HUES64 (cell line): ENCODE measurements around the gene METTL21A.

Experiments used
- H3K27ac ChIP-seq: 2 replicates; pipeline ENCODE4 v1.7.0; 2013; ENCODE audit warnings: low read depth, low read length, inconsistent platforms
- H3K27me3 ChIP-seq: 2 replicates; pipeline ENCODE4 v1.6.1; 2013; ENCODE audit warnings: mild to moderate bottlenecking, low read length; ENCODE audit not compliant: insufficient read depth
- H3K36me3 ChIP-seq: 2 replicates; pipeline ENCODE4 v1.6.1; 2013; ENCODE audit warnings: mild to moderate bottlenecking, low read length; ENCODE audit not compliant: insufficient read depth
- H3K4me1 ChIP-seq: 2 replicates; pipeline ENCODE4 v1.6.1; 2013; ENCODE audit warnings: mild to moderate bottlenecking, low read length, moderate library complexity; ENCODE audit not compliant: insufficient read depth
- H3K4me3 ChIP-seq: 2 replicates; pipeline ENCODE4 v1.5.1; 2013; ENCODE audit warnings: mild to moderate bottlenecking, low read length, moderate library complexity
- H3K9ac ChIP-seq: 2 replicates; pipeline ENCODE4 v1.6.1; 2013; ENCODE audit warnings: mild to moderate bottlenecking, low read depth, low read length
- H3K9me3 ChIP-seq: 2 replicates; pipeline ENCODE4 v1.6.1; 2013; ENCODE audit warnings: low read depth, low read length; ENCODE audit not compliant: insufficient read depth
- WGBS: fragments of 150-250, 120-280 bp; methylation state at CpG from one replicate; pipeline ENCODE4 v1.1.7; 2013; ENCODE audit warnings: missing lambda C conversion rate; 5-methylcytosine and 5-hydroxymethylcytosine counted together

The METTL21A gene

DNA sequence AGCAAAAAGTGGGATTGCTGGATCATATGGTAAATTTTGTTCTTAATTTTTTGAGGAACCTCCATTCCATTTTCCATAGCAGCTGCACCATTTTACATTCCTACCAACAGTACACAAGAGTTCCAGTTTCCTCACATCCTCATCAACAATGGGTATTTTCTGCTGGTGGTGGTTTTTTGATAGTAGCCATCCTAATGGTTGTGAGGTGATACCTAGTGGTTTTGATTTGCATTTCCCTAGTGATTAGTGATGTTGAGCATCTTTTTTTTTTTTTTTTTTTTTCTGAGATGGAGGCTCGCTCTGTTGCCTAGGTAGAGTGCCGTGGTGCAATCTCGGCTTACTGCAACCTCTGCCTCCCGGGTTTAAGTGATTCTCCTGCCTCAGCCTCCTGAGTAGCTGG, 30.5 kb downstream of the METTL21A start:
- Histone ChIP-seq H3K36me3 (peaks cover 92% of the 10 kb centered on the region), H3K4me3 (no peak overlapping the region), H3K27ac (no peak overlapping the region), H3K9me3 (peaks cover 9% of the 10 kb centered on the region; the same call in 1 of the 2 replicates), H3K4me1 (no peaks in the 10 kb centered on the region), H3K27me3 (no peaks in the 10 kb centered on the region), H3K9ac (no peak overlapping the region)
- WGBS: 98% methylated on average over 4 of the region's 4 CpGs

- no peak overlapping the region for H3K27ac ChIP-seq
- no peak overlapping the region for H3K9ac ChIP-seq
- no peak overlapping the region for H3K4me3 ChIP-seq
- no peaks in the 10 kb centered on the region for H3K4me1 ChIP-seq
- H3K27me3 ChIP-seq: no peaks in the 10 kb centered on the region
- 97% methylated on average over 3 of the region's 3 CpGs for WGBS
- peaks cover 9% of the 10 kb centered on the region; the same call in 1 of the 2 replicates for H3K9me3 ChIP-seq
- peaks cover 92% of the 10 kb centered on the region for H3K36me3 ChIP-seq
These were observed 30.9 kb downstream of the METTL21A start for GRCh38 chr2:207594264-207594663.

DNA sequence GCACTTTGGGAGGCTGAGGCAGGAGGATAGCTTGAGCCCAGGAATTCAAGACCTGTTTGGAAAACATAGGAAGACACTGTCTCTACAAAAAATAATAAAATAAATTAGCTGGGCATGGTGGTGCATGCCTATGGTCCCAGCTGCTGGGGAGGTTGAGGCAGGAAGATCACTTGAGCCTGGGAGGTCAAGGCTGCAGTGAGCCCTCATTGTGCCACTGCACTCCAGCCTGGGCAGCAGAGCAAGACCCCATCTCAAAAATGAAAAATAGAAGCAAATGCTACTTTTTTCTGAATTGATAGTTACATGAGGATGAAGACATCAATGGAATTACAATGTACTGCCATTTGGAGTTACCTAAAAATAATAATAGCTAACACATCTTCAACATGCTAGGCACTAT, 31.9 kb downstream of the METTL21A start:
- no peak overlapping the region for H3K4me3 ChIP-seq
- H3K27me3 ChIP-seq: no peaks in the 10 kb centered on the region
- no peaks in the 10 kb centered on the region for H3K4me1 ChIP-seq
- peaks cover 95% of the 10 kb centered on the region for H3K36me3 ChIP-seq
- no peak overlapping the region for H3K9ac ChIP-seq
- H3K27ac ChIP-seq: no peak overlapping the region
- H3K9me3 ChIP-seq: peaks cover 9% of the 10 kb centered on the region; the same call in 1 of the 2 replicates

GRCh38 chr2:207589143-207589542, 36.1 kb downstream of the METTL21A start:
- peaks cover 97% of the 10 kb centered on the region for H3K36me3 ChIP-seq
- peaks cover 9% of the 10 kb centered on the region; the same call in 1 of the 2 replicates for H3K9me3 ChIP-seq
- no peak overlapping the region for H3K4me3 ChIP-seq

GRCh38 chr2:207587305-207587704, 37.9 kb downstream of the METTL21A start:
- Histone ChIP-seq H3K27ac (no peak overlapping the region), H3K4me3 (no peak overlapping the region), H3K27me3 (no peaks in the 10 kb centered on the region), H3K36me3 (peaks cover 99% of the 10 kb centered on the region), H3K4me1 (no peaks in the 10 kb centered on the region), H3K9ac (no peak overlapping the region), H3K9me3 (peaks cover 9% of the 10 kb centered on the region; the same call in 1 of the 2 replicates)
- 100% methylated on average over 2 of the region's 7 CpGs for WGBS

More at GRCh38 chr2:207589143-207589542, 36.1 kb downstream of the METTL21A start:
- H3K4me1 ChIP-seq: no peaks in the 10 kb centered on the region
- no peak overlapping the region for H3K9ac ChIP-seq
- no peaks in the 10 kb centered on the region for H3K27me3 ChIP-seq
- no peak overlapping the region for H3K27ac ChIP-seq

DNA sequence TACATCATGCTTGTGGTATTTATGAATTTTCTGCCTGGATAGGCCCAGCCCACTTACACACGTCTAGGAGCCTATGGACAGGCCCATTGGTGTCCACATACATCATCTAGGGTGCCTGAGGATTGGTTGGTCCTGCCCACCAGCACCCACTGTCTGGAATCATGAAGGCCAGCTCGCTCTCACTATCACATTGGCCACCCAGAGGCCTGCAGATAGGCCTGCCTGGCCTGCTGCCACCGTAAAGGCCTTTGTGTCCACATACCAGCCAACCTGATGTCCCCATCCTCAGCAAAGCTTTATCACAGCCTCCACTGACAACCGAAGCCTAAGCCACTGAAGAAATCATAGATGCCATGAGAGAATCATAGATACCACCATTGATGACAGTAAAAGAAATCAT, 40.2 kb downstream of the METTL21A start:
- Histone ChIP-seq H3K27me3 (no peaks in the 10 kb centered on the region), H3K9ac (no peak overlapping the region), H3K36me3 (peaks cover 99% of the 10 kb centered on the region), H3K4me3 (no peak overlapping the region), H3K4me1 (no peaks in the 10 kb centered on the region), H3K9me3 (no peaks in the 10 kb centered on the region), H3K27ac (no peak overlapping the region)
- WGBS: 96% methylated on average over 4 of the region's 4 CpGs

DNA sequence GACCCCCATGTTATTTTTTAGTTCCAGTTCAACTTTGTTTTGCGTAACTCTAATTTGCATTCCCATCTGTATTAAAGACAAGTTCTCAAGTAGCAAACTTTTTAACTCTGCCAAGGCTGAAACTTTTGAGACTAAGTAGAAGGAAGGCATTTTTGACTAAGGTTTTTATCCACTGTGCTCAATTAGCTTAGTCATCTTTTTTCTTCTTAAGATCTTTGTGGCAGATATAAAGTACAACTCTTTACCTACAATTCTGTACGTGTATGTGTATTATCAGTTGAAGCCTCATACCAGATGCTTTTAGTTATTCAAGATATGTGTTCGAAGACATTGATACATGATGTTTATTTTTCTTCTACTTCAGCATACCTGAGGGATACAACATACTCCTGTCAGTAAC, 53.8 kb downstream of the METTL21A start:
- H3K9ac ChIP-seq: no peak overlapping the region
- H3K27me3 ChIP-seq: no peaks in the 10 kb centered on the region
- no peak overlapping the region for H3K4me3 ChIP-seq
- WGBS: 98% methylated on average over 2 of the region's 3 CpGs
- H3K27ac ChIP-seq: no peak overlapping the region
- H3K9me3 ChIP-seq: no peaks in the 10 kb centered on the region
- H3K36me3 ChIP-seq: peaks cover 99% of the 10 kb centered on the region
- H3K4me1 ChIP-seq: no peaks in the 10 kb centered on the region

DNA sequence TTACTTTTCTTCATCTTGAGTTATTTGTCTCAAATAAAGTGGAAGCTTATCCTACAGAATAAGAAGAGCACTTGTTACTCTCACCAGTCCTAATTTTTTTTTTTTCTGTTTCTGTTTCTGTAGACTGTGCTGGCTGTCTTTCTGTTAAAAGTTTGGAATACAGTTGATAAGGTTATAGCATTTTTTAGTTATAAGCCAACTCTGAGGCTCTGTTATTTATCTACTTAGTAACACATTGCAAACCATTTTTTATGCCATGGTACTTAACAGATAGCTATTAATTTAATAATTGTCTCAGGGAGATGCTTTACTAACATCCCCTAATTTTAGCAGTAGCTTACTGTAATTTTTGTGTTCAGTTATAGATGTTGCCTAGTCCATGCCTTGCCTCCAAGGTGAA, 57.5 kb downstream of the METTL21A start:
- Histone ChIP-seq H3K4me3 (no peak overlapping the region), H3K27me3 (no peaks in the 10 kb centered on the region), H3K9me3 (no peaks in the 10 kb centered on the region), H3K4me1 (no peaks in the 10 kb centered on the region), H3K36me3 (peaks cover 96% of the 10 kb centered on the region), H3K27ac (no peak overlapping the region), H3K9ac (no peak overlapping the region)

- Histone ChIP-seq H3K27me3 (no peaks in the 10 kb centered on the region), H3K27ac (no peak overlapping the region), H3K4me1 (0 out of 2 replicates have a peak, but pooled peaks cover 4% of the 10 kb centered on the region), H3K36me3 (peaks cover 96% of the 10 kb centered on the region), H3K9me3 (no peaks in the 10 kb centered on the region), H3K9ac (no peak overlapping the region), H3K4me3 (no peak overlapping the region)
- WGBS: 95% methylated on average over 7 of the region's 7 CpGs
These were observed 59.3 kb downstream of the METTL21A start for GRCh38 chr2:207565736-207566500.
